Glutamatergic neuron (in vitro differentiated cells): ENCODE measurements around the gene TCP10L. TPM values are rescaled to one million over a fixed set of nuclear protein-coding genes. Genes with fewer than 3 reads are reported as not detected.

Source experiments
- DNase-seq: peaks from one replicate; pipeline ENCODE4 v3.0.0; 2022
- H3K27ac Mint-ChIP-seq: one replicate; pipeline ENCODE4 v1.8.0; 2020; ENCODE audit warnings: mild to moderate bottlenecking, mixed read lengths, inconsistent platforms; ENCODE audit not compliant: unreplicated experiment
- H3K27me3 Mint-ChIP-seq: one replicate; pipeline ENCODE4 v1.8.0; 2020; ENCODE audit warnings: mild to moderate bottlenecking, moderate library complexity, mixed read lengths, inconsistent platforms; ENCODE audit not compliant: unreplicated experiment
- H3K36me3 Mint-ChIP-seq: one replicate; pipeline ENCODE4 v1.8.0; 2020; ENCODE audit warnings: mild to moderate bottlenecking, mixed read lengths, inconsistent platforms; ENCODE audit not compliant: unreplicated experiment
- H3K4me1 Mint-ChIP-seq: one replicate; pipeline ENCODE4 v1.8.0; 2020; ENCODE audit warnings: mild to moderate bottlenecking, low read depth, mixed read lengths, inconsistent platforms; ENCODE audit not compliant: unreplicated experiment
- H3K4me3 Mint-ChIP-seq: one replicate; pipeline ENCODE4 v1.8.0; 2020; ENCODE audit warnings: mild to moderate bottlenecking, mixed read lengths, inconsistent platforms; ENCODE audit not compliant: unreplicated experiment
- H3K9me3 Mint-ChIP-seq: one replicate; pipeline ENCODE4 v1.8.0; 2020; ENCODE audit warnings: mild to moderate bottlenecking, moderate library complexity, mixed read lengths, inconsistent platforms; ENCODE audit not compliant: unreplicated experiment
- total RNA-seq: library from RNA; stranded (reverse); fragmentation: NEBNext Ultra II Directional; extraction: Animal tissue kit (Norgen Biotek cat#: 25700); gene quantifications from one replicate; pipeline ENCODE4 v1.2.1, GENCODE V29; 2021; ENCODE audit not compliant: unreplicated experiment
- TF ChIP-seq, protein P1 (sequence below): fragments of 200-600 bp; sonication (generic); IDR thresholded peaks from one replicate; pipeline ENCODE4 v1.5.0; 2021; ENCODE audit not compliant: partially characterized antibody, unreplicated experiment

Gene TCP10L
- total RNA-seq, 1 donor from 2014 or later, result 31.0 TPM

DNA sequence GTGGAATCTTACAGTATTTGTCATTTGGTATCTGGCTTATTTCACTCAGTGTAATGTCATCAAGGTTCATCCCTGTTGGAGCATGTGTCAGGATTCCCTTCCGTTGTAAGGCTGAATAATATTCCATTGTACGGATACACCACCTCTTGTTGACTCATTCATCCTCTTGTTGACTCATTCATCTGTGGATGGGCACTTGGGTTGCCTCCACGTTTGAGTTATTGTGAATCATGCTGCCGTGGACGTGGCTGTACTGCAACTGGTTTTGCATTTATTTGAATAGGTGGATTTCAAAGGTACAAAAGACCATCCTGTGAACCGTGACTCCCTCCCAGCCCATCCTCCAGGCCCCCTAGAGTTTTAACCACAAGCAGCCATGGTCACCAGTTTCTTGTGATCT lies 11.9 kb upstream of the TCP10L start:
- Mint-ChIP-seq H3K9me3 (no peaks in the 10 kb centered on the region), H3K36me3 (no peaks in the 10 kb centered on the region), H3K27me3 (peaks cover 5% of the 10 kb centered on the region), H3K4me3 (no peak overlapping the region), H3K4me1 (peaks cover 18% of the 10 kb centered on the region), H3K27ac (no peak overlapping the region)
- no peak for DNase-seq
- TF ChIP-seq, protein P1, sequence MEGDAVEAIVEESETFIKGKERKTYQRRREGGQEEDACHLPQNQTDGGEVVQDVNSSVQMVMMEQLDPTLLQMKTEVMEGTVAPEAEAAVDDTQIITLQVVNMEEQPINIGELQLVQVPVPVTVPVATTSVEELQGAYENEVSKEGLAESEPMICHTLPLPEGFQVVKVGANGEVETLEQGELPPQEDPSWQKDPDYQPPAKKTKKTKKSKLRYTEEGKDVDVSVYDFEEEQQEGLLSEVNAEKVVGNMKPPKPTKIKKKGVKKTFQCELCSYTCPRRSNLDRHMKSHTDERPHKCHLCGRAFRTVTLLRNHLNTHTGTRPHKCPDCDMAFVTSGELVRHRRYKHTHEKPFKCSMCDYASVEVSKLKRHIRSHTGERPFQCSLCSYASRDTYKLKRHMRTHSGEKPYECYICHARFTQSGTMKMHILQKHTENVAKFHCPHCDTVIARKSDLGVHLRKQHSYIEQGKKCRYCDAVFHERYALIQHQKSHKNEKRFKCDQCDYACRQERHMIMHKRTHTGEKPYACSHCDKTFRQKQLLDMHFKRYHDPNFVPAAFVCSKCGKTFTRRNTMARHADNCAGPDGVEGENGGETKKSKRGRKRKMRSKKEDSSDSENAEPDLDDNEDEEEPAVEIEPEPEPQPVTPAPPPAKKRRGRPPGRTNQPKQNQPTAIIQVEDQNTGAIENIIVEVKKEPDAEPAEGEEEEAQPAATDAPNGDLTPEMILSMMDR, result no peak

DNA sequence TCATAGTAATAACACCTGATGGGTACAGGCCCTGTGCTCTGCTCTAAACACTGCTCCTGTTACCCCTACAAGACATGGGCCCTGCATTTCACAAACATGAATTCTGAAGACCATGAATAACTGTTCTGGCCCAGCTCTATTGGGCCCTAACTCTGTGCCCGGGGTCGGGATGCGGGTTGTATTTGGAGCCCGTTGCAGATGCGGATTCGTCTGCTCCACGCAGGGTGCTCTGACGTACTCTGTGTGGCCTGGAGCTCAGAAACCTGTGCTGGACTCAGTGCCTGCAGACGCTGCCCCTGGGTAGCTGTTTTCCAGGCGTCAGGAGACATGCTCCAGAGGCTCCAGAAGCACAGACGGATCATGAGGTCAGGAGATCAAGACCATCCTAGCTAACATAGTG lies 10.1 kb upstream of the TCP10L start:
- Mint-ChIP-seq H3K27ac (no peak overlapping the region), H3K4me1 (peaks cover 23% of the 10 kb centered on the region), H3K27me3 (no peaks in the 10 kb centered on the region), H3K9me3 (no peaks in the 10 kb centered on the region), H3K4me3 (no peak overlapping the region), H3K36me3 (no peaks in the 10 kb centered on the region)
- no peak for DNase-seq
- TF ChIP-seq, protein P1, result no peak

DNA sequence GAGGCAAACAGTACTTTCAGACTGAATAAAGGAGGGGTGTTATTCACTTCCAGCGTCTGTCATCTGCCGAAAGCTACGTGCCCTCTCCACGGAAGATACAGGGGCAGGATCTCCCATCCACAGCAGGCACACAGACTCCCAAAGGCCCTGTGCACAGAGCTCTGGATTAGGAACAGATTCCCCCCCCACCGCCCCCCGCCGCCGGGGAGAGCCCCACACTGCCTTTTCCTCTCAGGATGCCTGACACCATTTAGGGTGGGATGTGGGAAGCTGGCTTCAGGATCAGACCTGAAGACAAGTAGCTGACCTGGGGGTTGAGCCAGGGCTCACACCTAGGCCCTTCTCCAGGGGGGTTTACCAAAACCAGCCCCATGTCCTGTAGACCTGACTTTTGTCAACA lies 8.4 kb upstream of the TCP10L start:
- TF ChIP-seq, protein P1, result no peak
- Mint-ChIP-seq H3K4me3 (no peak overlapping the region), H3K36me3 (no peaks in the 10 kb centered on the region), H3K27ac (peak overlapping the region; percentile 38), H3K9me3 (no peaks in the 10 kb centered on the region), H3K4me1 (peaks cover 14% of the 10 kb centered on the region), H3K27me3 (no peaks in the 10 kb centered on the region)
- no peak for DNase-seq

DNA sequence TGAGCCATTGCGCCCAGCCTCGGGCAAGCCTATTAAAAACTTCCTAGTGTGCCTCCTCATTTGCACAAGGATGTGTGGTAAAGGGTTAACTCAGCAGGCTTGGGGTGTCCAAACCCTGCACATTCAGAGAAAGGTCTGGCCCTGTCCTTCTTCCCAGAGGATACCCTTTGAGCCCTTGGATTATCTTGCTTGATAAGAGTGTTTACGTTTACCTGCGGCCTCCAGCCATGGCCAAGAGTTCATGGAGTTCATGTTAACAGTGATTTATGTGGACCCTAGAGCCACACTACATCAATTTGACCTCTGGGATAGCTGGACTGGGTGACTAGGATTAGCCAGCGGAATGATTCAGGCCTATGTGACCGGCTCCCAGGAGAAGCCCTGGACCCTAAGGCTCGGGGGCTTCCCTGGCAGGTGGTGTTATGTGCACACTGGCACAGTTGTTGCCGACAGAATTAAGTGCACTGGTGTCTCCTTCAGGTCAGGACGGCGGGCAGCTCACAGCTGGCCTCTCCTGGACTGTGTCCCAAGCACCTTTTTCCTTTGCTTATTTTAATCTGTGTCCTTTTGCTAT lies 7.7 kb upstream of the TCP10L start:
- no peaks in the 10 kb centered on the region for H3K36me3 Mint-ChIP-seq
- H3K9me3 Mint-ChIP-seq, result no peaks in the 10 kb centered on the region
- TF ChIP-seq, protein P1, result no peak
- H3K4me3 Mint-ChIP-seq, result no peak overlapping the region
- H3K27ac Mint-ChIP-seq, result peak overlapping the region; percentile 38
- no peaks in the 10 kb centered on the region for H3K27me3 Mint-ChIP-seq
- H3K4me1 Mint-ChIP-seq, result peaks cover 14% of the 10 kb centered on the region
- DNase-seq, result no peak

DNA sequence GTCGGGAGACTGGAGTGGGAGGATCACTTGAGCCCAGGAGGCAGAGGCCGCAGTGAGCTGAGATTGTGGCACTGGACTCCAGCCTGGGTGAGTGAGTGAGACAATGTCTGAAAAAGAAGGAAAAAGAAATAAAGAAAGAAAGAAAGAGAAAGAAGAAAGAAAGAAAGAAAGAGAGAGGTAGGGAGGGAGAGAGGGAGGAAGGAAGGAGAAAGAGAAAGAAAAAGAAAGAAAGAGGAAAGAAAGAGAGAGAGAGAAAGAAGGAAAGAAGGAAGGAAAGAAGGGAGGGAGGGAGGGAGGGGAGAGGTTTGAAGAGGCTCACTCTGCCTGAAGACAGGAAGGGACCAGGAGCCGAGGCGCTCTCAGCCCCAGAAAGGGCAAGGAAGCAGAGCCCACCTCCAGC lies 4.8 kb upstream of the TCP10L start:
- Mint-ChIP-seq H3K36me3 (no peaks in the 10 kb centered on the region), H3K9me3 (no peaks in the 10 kb centered on the region), H3K27me3 (peaks cover 3% of the 10 kb centered on the region), H3K4me3 (no peak overlapping the region), H3K27ac (no peak overlapping the region), H3K4me1 (peaks cover 14% of the 10 kb centered on the region)
- DNase-seq, result no peak
- TF ChIP-seq, protein P1, result no peak
